Measurements from ENCODE around the gene JAKMIP1.

- TF ChIP-seq CTCF (IDR thresholded peaks at IDR 0.05): no peak
- no peak for TF ChIP-seq POLR2A (IDR thresholded peaks at IDR 0.05)
These were observed 131.4 kb downstream of the JAKMIP1 start for GRCh38 chr4:6068986-6069385.
